HG03139 (cell line): ENCODE measurements around the gene GALNT12.

Experiments
- ATAC-seq: cut with Tn5 transposase; IDR thresholded peaks from one replicate; pipeline ENCODE4 v1.9.1; 2021; ENCODE audit not compliant: unreplicated experiment

Gene GALNT12

GRCh38 chr9:98830554-98830953, 23.1 kb downstream of the GALNT12 start:
- no peak for ATAC-seq

GRCh38 chr9:98831696-98832095, 24.2 kb downstream of the GALNT12 start:
- ATAC-seq: no peak

- ATAC-seq: no peak
Measured at GRCh38 chr9:98832768-98833089, 25.3 kb downstream of the GALNT12 start.

- ATAC-seq: no peak
Measured at GRCh38 chr9:98833090-98833956, 25.9 kb downstream of the GALNT12 start.

GRCh38 chr9:98834386-98834785, 26.9 kb downstream of the GALNT12 start:
- no peak for ATAC-seq

- no peak for ATAC-seq
Measured at GRCh38 chr9:98836206-98836605, 28.7 kb downstream of the GALNT12 start.

- ATAC-seq: no peak
Measured at GRCh38 chr9:98837516-98837915, 30.0 kb downstream of the GALNT12 start.

- no peak for ATAC-seq
Measured at GRCh38 chr9:98838155-98838867, 30.8 kb downstream of the GALNT12 start.

GRCh38 chr9:98838868-98839565, 31.5 kb downstream of the GALNT12 start:
- ATAC-seq: no peak

GRCh38 chr9:98839724-98840123, 32.3 kb downstream of the GALNT12 start:
- ATAC-seq: no peak

GRCh38 chr9:98842510-98842909, 35.0 kb downstream of the GALNT12 start:
- ATAC-seq: no peak

GRCh38 chr9:98846081-98846480, 38.6 kb downstream of the GALNT12 start:
- ATAC-seq: no peak

- ATAC-seq: no peak
Measured at GRCh38 chr9:98846879-98847278, 39.4 kb downstream of the GALNT12 start.

GRCh38 chr9:98848450-98849149, 41.1 kb downstream of the GALNT12 start:
- ATAC-seq: no peak

GRCh38 chr9:98849563-98849962, 42.1 kb downstream of the GALNT12 start:
- no peak for ATAC-seq

- ATAC-seq: no peak
Measured at GRCh38 chr9:98850851-98851729, 43.6 kb downstream of the GALNT12 start.

GRCh38 chr9:98851730-98852459, 44.4 kb downstream of the GALNT12 start:
- ATAC-seq: no peak

GRCh38 chr9:98852460-98852734, 44.9 kb downstream of the GALNT12 start:
- no peak for ATAC-seq

GRCh38 chr9:98852961-98853360, 45.5 kb downstream of the GALNT12 start:
- no peak for ATAC-seq

- ATAC-seq: no peak
Measured at GRCh38 chr9:98854266-98854665, 46.8 kb downstream of the GALNT12 start.
